ES-I3 (cell line): ENCODE measurements around the gene CDH22.

ENCODE experiments used
- H3K36me3 ChIP-seq: 2 replicates; pipeline ENCODE4 v1.6.1; 2013; ENCODE audit warnings: mild to moderate bottlenecking, low read length, control low read depth, moderate library complexity; ENCODE audit not compliant: insufficient read depth
- H3K4me1 ChIP-seq: 2 replicates; pipeline ENCODE4 v1.6.1; 2013; ENCODE audit warnings: mild to moderate bottlenecking, control low read depth, low read length; ENCODE audit not compliant: insufficient read depth
- H3K9ac ChIP-seq: 2 replicates; pipeline ENCODE4 v1.6.1; 2013; ENCODE audit warnings: low read depth, mild to moderate bottlenecking, low read length, moderate library complexity
- H3K9me3 ChIP-seq: 2 replicates; pipeline ENCODE4 v1.6.1; 2013; ENCODE audit warnings: mild to moderate bottlenecking, low read length, moderate library complexity; ENCODE audit not compliant: control insufficient read depth, insufficient read depth

Gene CDH22

DNA sequence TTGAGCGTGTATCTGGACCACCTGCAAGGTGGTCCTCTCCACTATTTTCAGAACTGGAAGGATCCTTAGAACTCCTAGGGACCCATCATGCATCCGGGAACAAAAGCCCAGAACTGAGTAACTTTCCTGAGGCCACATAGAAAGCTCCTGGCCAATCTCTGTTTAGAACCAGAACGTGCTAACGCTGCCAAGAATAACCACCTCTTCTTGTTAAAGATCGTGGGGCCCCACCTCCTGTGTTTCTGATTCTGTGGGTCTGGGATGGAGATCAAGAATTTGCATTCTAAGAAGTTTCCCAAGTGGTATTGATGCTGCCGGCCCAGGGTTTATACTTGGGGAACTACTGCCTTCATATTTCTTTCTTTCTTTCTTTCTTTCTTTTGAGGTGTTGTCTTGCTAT lies 176.9 kb downstream of the CDH22 start:
- H3K9ac ChIP-seq = no peak overlapping the region
- peaks cover 10% of the 10 kb centered on the region; the same call in 1 of the 2 replicates for H3K4me1 ChIP-seq
- H3K36me3 ChIP-seq = no peaks in the 10 kb centered on the region
- no peaks in the 10 kb centered on the region for H3K9me3 ChIP-seq

DNA sequence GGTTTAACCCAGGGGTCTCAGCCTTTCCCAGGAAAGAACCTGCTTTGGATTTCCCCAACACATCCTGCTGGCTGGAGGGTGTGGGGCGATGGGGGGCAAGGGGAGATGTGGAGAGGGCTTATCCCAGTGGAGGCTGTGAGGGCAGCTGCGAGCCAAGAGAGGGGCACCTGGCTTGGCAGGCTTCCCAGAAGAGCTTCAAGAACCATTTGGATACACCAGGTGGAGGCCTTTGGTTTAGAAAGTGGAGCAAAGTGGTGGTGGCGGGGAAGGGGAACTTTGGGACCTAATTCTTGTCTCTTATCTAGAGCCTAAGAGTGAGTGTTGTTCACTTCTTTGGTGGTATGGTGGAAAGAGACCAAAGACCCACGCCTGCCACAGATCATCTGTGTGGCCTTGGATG lies 177.8 kb downstream of the CDH22 start:
- Histone ChIP-seq H3K9ac (no peak overlapping the region), H3K4me1 (peaks cover 3% of the 10 kb centered on the region; the same call in 1 of the 2 replicates), H3K9me3 (no peaks in the 10 kb centered on the region), H3K36me3 (no peaks in the 10 kb centered on the region)

GRCh38 chr20:46129955-46130481 lies 178.3 kb downstream of the CDH22 start:
- no peaks in the 10 kb centered on the region for H3K36me3 ChIP-seq
- H3K9me3 ChIP-seq = no peaks in the 10 kb centered on the region
- peaks cover 3% of the 10 kb centered on the region; the same call in 1 of the 2 replicates for H3K4me1 ChIP-seq
- H3K9ac ChIP-seq = no peak overlapping the region

DNA sequence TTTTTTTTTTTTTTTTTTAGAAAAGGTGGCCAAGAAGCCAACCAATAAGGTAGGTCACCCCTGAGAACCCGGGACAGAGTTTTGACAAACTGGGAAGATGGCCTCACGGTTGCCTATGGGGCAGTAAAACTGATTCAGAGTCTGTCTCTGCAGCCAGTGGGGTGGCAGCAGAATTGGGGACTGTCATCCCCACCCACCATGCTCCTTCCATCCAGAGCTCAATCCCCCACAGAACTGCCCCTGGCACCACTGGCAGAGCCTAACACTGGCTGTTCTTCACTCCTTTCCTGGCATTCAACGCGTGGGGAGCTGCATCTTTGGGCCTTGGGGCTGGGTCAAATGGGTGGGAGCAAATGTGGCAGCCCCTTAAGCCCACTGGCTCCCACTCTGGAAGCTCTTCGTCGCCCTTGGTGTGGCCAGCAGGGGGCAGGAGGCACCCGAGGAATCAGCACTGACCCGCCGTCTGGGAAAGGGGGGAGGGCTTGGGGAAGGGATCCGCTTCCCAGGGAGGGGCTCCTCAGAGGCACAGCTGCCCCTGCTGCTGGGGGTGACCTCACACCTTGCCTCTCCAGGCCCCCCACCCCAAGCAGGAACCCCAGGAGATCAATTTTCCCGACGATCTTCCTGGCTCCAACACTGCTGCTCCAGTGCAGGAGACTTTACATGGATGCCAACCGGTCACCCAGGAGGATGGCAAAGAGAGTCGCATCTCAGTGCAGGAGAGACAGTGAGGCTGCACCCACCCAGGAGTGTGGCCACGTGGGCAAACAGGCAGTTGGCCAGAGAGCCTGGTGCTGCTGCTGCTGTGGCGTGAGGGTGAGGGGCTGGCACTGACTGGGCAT lies 179.8 kb downstream of the CDH22 start:
- H3K9me3 ChIP-seq = no peaks in the 10 kb centered on the region
- no peak overlapping the region for H3K9ac ChIP-seq
- H3K36me3 ChIP-seq = no peaks in the 10 kb centered on the region
- H3K4me1 ChIP-seq = peaks cover 3% of the 10 kb centered on the region; the same call in 1 of the 2 replicates

DNA sequence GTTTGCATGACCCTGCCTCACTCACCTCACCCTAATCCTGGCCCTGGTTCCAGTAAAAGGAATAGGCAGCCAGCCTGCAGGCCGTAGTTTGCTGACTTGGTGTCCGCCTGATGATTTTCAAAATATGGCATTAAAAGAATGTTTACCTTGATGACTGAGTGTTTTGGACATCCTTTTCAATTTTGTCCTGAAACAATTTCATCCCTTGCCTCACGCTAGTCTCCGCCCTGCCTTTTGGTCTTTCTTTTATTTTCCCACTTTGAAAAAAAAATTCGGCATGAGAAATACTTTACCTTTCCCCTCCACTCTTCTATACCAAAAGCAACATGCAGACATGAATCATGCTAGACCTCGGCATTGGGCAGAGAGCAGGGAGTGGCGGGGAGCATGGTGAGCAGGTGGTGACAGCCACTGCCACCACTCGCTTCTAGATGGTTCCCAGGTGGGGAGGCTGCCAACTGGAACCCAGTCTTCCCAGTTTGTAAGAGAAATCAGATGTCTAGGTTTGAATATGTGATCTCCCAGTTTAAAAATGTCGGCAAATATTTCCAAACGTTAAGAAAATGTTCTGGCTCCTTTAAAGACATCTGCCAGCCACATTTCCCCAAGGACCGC lies 180.8 kb downstream of the CDH22 start:
- H3K9ac ChIP-seq = no peak overlapping the region
- H3K4me1 ChIP-seq = no peaks in the 10 kb centered on the region
- no peaks in the 10 kb centered on the region for H3K36me3 ChIP-seq
- no peaks in the 10 kb centered on the region for H3K9me3 ChIP-seq

- H3K9me3 ChIP-seq = no peaks in the 10 kb centered on the region
- no peaks in the 10 kb centered on the region for H3K4me1 ChIP-seq
- no peaks in the 10 kb centered on the region for H3K36me3 ChIP-seq
- no peak overlapping the region for H3K9ac ChIP-seq
Observed at GRCh38 chr20:46126440-46127056, 181.8 kb downstream of the CDH22 start.
